Heart left ventricle (tissue), 16 donors: ENCODE data around the gene DIP2C. TPM values are rescaled to one million over a fixed set of nuclear protein-coding genes. Genes with fewer than 3 reads are reported as not detected.

Experiments used
- ATAC-seq, 4 donors: fragments of 200-7000 bp; cut with Tn5 transposase; one replicate each; pipeline ENCODE4 v1.9.1; 2020 to 2022; ENCODE audit warnings: moderate library complexity in 4 of 4, mild to moderate bottlenecking in 3 of 4, moderate number of reproducible peaks in 1 of 4
- DNase-seq, 5 donors: peaks; one replicate each; pipeline ENCODE4 v3.0.0-alpha.2; 2020
- H3K27ac ChIP-seq, 12 donors: fragments of 200-600 bp; sonication (generic) in 4 of 12; one replicate each; pipeline versions ENCODE4 v1.5.0 to v1.8.0; 2016 to 2022; ENCODE audit warnings: mild to moderate bottlenecking in 2 of 12
- H3K27me3 ChIP-seq, 9 donors: fragments of 200-600 bp; sonication (generic) in 2 of 9; one replicate each; pipeline versions ENCODE4 v1.5.1 to v1.8.0; 2016 to 2022; ENCODE audit warnings: mild to moderate bottlenecking in 3 of 9
- H3K36me3 ChIP-seq, 9 donors: fragments of 200-600 bp; sonication (generic) in 2 of 9; one replicate each; pipeline versions ENCODE4 v1.5.0 to v1.8.0; 2018 to 2022; ENCODE audit warnings: mild to moderate bottlenecking in 2 of 9
- H3K4me1 ChIP-seq, 12 donors: fragments of 200-600 bp; sonication (generic) in 4 of 12; one replicate each; pipeline versions ENCODE4 v1.5.0 to v1.8.0; 2016 to 2022; ENCODE audit warnings: mild to moderate bottlenecking in 3 of 12
- H3K4me3 ChIP-seq, 12 donors: fragments of 200-600 bp; sonication (generic) in 4 of 12; one replicate each; pipeline versions ENCODE4 v1.5.0 to v1.8.0; 2017 to 2022; ENCODE audit warnings: mild to moderate bottlenecking in 9 of 12, moderate library complexity in 4 of 12
- H3K9me3 ChIP-seq, 12 donors: fragments of 200-600 bp; sonication (generic) in 4 of 12; one replicate each; pipeline versions ENCODE4 v1.5.0 to v1.8.0; 2016 to 2022; ENCODE audit warnings: mild to moderate bottlenecking in 1 of 12
- CTCF ChIP-seq, 12 donors: fragments of 200-600 bp; sonication (generic) in 4 of 12; IDR thresholded peaks; one replicate each; pipeline versions ENCODE4 v1.5.0 to v1.8.0; 2018 to 2022; ENCODE audit warnings: antibody characterized with exemption in 12 of 12, mild to moderate bottlenecking in 5 of 12
- POLR2A ChIP-seq, 2 donors: fragments of 450-650 bp; IDR thresholded peaks; one replicate each; pipeline ENCODE4 v1.6.1; 2017; ENCODE audit warnings: antibody characterized with exemption in 2 of 2, mild to moderate bottlenecking in 2 of 2, moderate library complexity in 2 of 2
- WGBS, 4 donors: extraction: QIAGEN DNeasy Blood & Tissue Kit in 2 of 4; methylation state at CpG; one replicate each; pipeline versions ENCODE4 v1.1.5 to v1.1.7; 2013 to 2018; 5-methylcytosine and 5-hydroxymethylcytosine counted together
- intact Hi-C, 10 donors: fragments of 100-400 bp; cut with DNase I; formaldehyde crosslinking; loops; one replicate each; pipeline versions ENCODE4 v1.11.1 to v1.14.2; 2022
- polyA plus RNA-seq, 2 donors: library from polyadenylated mRNA; stranded (reverse); fragments of 200-250 nt; gene quantifications; one replicate each; pipeline ENCODE4 v1.2.3, GENCODE V29; 2013
- total RNA-seq, 9 donors: library from RNA; depleted of rRNA in 2 of 9; stranded (reverse); fragments of >200 nt in 2 of 9; fragmentation: NEBNext Ultra II Directional in 3 of 9; extraction: Animal tissue kit (Norgen Biotek cat#: 25700) in 3 of 9; gene quantifications; one replicate each; pipeline versions ENCODE4 v1.1.0 to v1.2.4, GENCODE V29; 2016 to 2023
- donor health status: ischemic (EF 13 %, LVEDD 7.1; RV severe dilation, severe dysfunction).
- donor health status: healthy with polysubstance abuse.
- donor health status: DM: no; HTN: yes; CAD: no.
- donor health status: DM: no; HTN: no; CAD: no.
- donor health status: ischemic (EF 25% LVEDD 6.9; RV normal size, moderate dysfunction).
- donor health status: ischemic (EF 25% LVEDD 5.7; RV mildly dilated, moderate dysfunction).
- donor health status: healthy.
- donor health status: DM: yes; HTN: yes; CAD: no.
- donor health status: ischemic (EF 35%, LVEDD 5.7; RV mildly dilated, moderate dysfunction).
- donor health status: nonischemic (EF 11% LVEDD 7.7; RV severe dilation, severe dysfunction).
- donor health status: DM: yes; HTN: yes; CAD: no.
- donor health status: PGD.
- donor health status: ischemic (EF 29% LVEDD 5.4; RV normal size, mild dysfunction).
- donor health status: nonischemic (EF 23%, LVEDD 6.1; RV moderate dilation, normal function).

DIP2C gene
- total and polyA plus RNA-seq, 11 donors, result 7.4 to 43.1 (median 28.5) TPM

GRCh38 chr10:541041-541440 is 148.4 kb downstream of the DIP2C start:
- H3K4me3 ChIP-seq, result no peak overlapping the region
- intact Hi-C loops, result no loop called here

GRCh38 chr10:538895-539294 is 150.6 kb downstream of the DIP2C start:
- Histone ChIP-seq H3K27ac (no peak overlapping the region), H3K4me1 (peaks cover 0 to 28% (median 6%) of the 10 kb centered on the region in 12 donors), H3K4me3 (no peak overlapping the region), H3K36me3 (no peaks in the 10 kb centered on the region), H3K27me3 (no peaks in the 10 kb centered on the region), H3K9me3 (no peaks in the 10 kb centered on the region)
- 95 to 97% (median 96%) methylated on average over 9 of the region's 9 CpGs for WGBS, 4 donors
- DNase-seq (no peak), ATAC-seq (no peak)
- no peak for TF ChIP-seq CTCF (IDR thresholded peaks at IDR 0.05)
- no peak for TF ChIP-seq POLR2A (IDR thresholded peaks at IDR 0.05)
- intact Hi-C loops, result no loop called here

More at GRCh38 chr10:541041-541440, 148.4 kb downstream of the DIP2C start:
- Histone ChIP-seq H3K27me3 (no peaks in the 10 kb centered on the region), H3K27ac (no peak overlapping the region), H3K9me3 (no peaks in the 10 kb centered on the region), H3K4me1 (peaks cover 0 to 28% (median 5%) of the 10 kb centered on the region in 12 donors), H3K36me3 (no peaks in the 10 kb centered on the region)
- DNase-seq (no peak), ATAC-seq (no peak)
- TF ChIP-seq POLR2A (IDR thresholded peaks at IDR 0.05) (no peak), CTCF (IDR thresholded peaks at IDR 0.05) (no peak)
- WGBS, 4 donors, result 87 to 90% (median 89%) methylated on average over 11 to 13 of the region's 13 CpGs

GRCh38 chr10:536935-537334 is 152.5 kb downstream of the DIP2C start:
- TF ChIP-seq POLR2A (IDR thresholded peaks at IDR 0.05), result no peak
- no peak for TF ChIP-seq CTCF (IDR thresholded peaks at IDR 0.05)
- H3K9me3 ChIP-seq, result no peaks in the 10 kb centered on the region
- no peak overlapping the region for H3K4me3 ChIP-seq
- H3K4me1 ChIP-seq, result peaks cover 0 to 19% (median 3%) of the 10 kb centered on the region in 12 donors
- no peaks in the 10 kb centered on the region for H3K36me3 ChIP-seq
- no peak overlapping the region for H3K27ac ChIP-seq
- ATAC-seq (no peak), DNase-seq (no peak)
- intact Hi-C loops, result no loop called here
- 84 to 88% (median 86%) methylated on average over 5 of the region's 5 CpGs for WGBS, 4 donors
- H3K27me3 ChIP-seq, result no peaks in the 10 kb centered on the region

- no peaks in the 10 kb centered on the region for H3K9me3 ChIP-seq
- no peaks in the 10 kb centered on the region for H3K36me3 ChIP-seq
- no peak for DNase-seq
- intact Hi-C loops, result no loop called here
- H3K4me3 ChIP-seq, result no peak overlapping the region
- TF ChIP-seq CTCF (IDR thresholded peaks at IDR 0.05) (no peak), POLR2A (IDR thresholded peaks at IDR 0.05) (no peak)
- peaks cover 0 to 14% (median 0%) of the 10 kb centered on the region in 12 donors for H3K4me1 ChIP-seq
- no peaks in the 10 kb centered on the region for H3K27me3 ChIP-seq
- WGBS, 4 donors, result 69 to 84% (median 80%) methylated on average over 9 of the region's 9 CpGs
- no peak for ATAC-seq
- no peak overlapping the region for H3K27ac ChIP-seq
Measured at GRCh38 chr10:536371-536925, 153.0 kb downstream of the DIP2C start.
